CD4-positive, alpha-beta T cell (primary cell): ENCODE measurements around the gene ZNRF3. TPM values are rescaled to one million over a fixed set of nuclear protein-coding genes. Genes with fewer than 3 reads are reported as not detected.

ENCODE experiments used
- ATAC-seq: fragments of 200-7000 bp; cut with Tn5 transposase; one replicate; pipeline ENCODE4 v1.10.0; 2022; ENCODE audit warnings: mild to moderate bottlenecking; ENCODE audit not compliant: poor library complexity
- CTCF ChIA-PET: fragments of 350-600 bp; sonication (Branson Sonifier 250); formaldehyde crosslinking; loops from one replicate; lab custom pipeline; 2021; ENCODE audit warnings: antibody characterized with exemption, inconsistent platforms; lab: Charles Lee
- POLR2A ChIA-PET: fragments of 350-600 bp; sonication (Branson Sonifier 250); formaldehyde crosslinking; loops from one replicate; lab custom pipeline; 2021; ENCODE audit warnings: antibody characterized with exemption, inconsistent platforms; lab: Charles Lee
- DNase-seq, 14 experiments: peaks; one replicate each; pipeline ENCODE4 v3.0.0-alpha.2; 2013 to 2020; ENCODE audit warnings: mixed read lengths in 2 of 14
- H3K27ac ChIP-seq, 2 donors: one replicate each; pipeline versions ENCODE4 v1.5.1 to v1.7.0; 2013; ENCODE audit warnings: low read length in 2 of 2, low read depth in 1 of 2, mild to moderate bottlenecking in 1 of 2
- H3K27me3 ChIP-seq, 2 experiments: 1 replicate in 1 of 2; 2 replicates in 1 of 2; pipeline versions ENCODE4 v1.6.1 to v1.7.0; 2013; ENCODE audit warnings: low read length in 2 of 2, control low read depth in 1 of 2, mild to moderate bottlenecking in 1 of 2, moderate library complexity in 1 of 2; ENCODE audit not compliant: insufficient read depth in 2 of 2, control insufficient read depth in 1 of 2
- H3K36me3 ChIP-seq: one replicate; pipeline ENCODE4 v1.6.1; 2013; ENCODE audit warnings: low read length, control low read depth; ENCODE audit not compliant: insufficient read depth
- H3K4me1 ChIP-seq: one replicate; pipeline ENCODE4 v1.6.1; 2013; ENCODE audit warnings: low read length, control low read depth; ENCODE audit not compliant: insufficient read depth
- H3K4me3 ChIP-seq: one replicate; pipeline ENCODE4 v1.5.1; 2013; ENCODE audit warnings: mild to moderate bottlenecking, low read length, moderate library complexity
- H3K9me3 ChIP-seq, 2 experiments: 1 replicate in 1 of 2; 2 replicates in 1 of 2; pipeline versions ENCODE4 v1.6.1 to v1.7.0; 2013; ENCODE audit warnings: low read length in 2 of 2, mild to moderate bottlenecking in 2 of 2, control low read depth in 1 of 2, moderate library complexity in 1 of 2; ENCODE audit not compliant: control insufficient read depth in 1 of 2, insufficient read depth in 1 of 2
- H3K27ac Mint-ChIP-seq: one replicate; pipeline ENCODE4 v1.8.0; 2020; ENCODE audit warnings: mixed read lengths
- H3K27me3 Mint-ChIP-seq: one replicate; pipeline ENCODE4 v1.8.0; 2021; ENCODE audit warnings: mixed read lengths
- H3K36me3 Mint-ChIP-seq: one replicate; pipeline ENCODE4 v1.8.0; 2021; ENCODE audit warnings: low read depth, mixed read lengths
- H3K4me1 Mint-ChIP-seq: one replicate; pipeline ENCODE4 v1.8.0; 2021; ENCODE audit warnings: low read depth, mixed read lengths
- H3K4me3 Mint-ChIP-seq: one replicate; pipeline ENCODE4 v1.8.0; 2020; ENCODE audit warnings: mild to moderate bottlenecking, mixed read lengths
- H3K9me3 Mint-ChIP-seq: one replicate; pipeline ENCODE4 v1.8.0; 2020; ENCODE audit warnings: mixed read lengths
- CTCF ChIP-seq: fragments of 200-600 bp; IDR thresholded peaks from one replicate; pipeline ENCODE4 v1.8.0; 2022; ENCODE audit warnings: antibody characterized with exemption, mild to moderate bottlenecking
- intact Hi-C, 2 experiments: fragments of 100-400 bp; cut with DNase I in 1 of 2; cut with micrococcal nuclease in 1 of 2; formaldehyde crosslinking; loops; one replicate each; pipeline versions ENCODE4 v1.15.1 to v1.9.0; 2023 to 2025; cut with DNase I, micrococcal nuclease
- total RNA-seq, 174 experiments: library from RNA in 2 of 174; stranded (reverse) in 2 of 174; gene quantifications; one replicate each; pipeline ENCODE4 v1.2.3 and lab custom pipeline; 2021 to 2026

The ZNRF3 gene
- total RNA-seq, 2 experiments from 2014 or later, result 0.38 to 0.61 TPM

- Mint-ChIP-seq H3K27me3 (peaks cover 24% of the 10 kb centered on the region), H3K4me3 (no peak overlapping the region), H3K27ac (no peak overlapping the region), H3K9me3 (no peaks in the 10 kb centered on the region), H3K36me3 (no peaks in the 10 kb centered on the region), H3K4me1 (peaks cover 21% of the 10 kb centered on the region)
- ChIA-PET CTCF (interaction anchor here (0.8 kb wide), 1 partner anchor 47 kb away, joined by 3 read pairs; no protein-coding TSS in a partner anchor), POLR2A (no interaction called here)
- H3K4me3 ChIP-seq, result no peak overlapping the region
- ATAC-seq, result no peak
- H3K27ac ChIP-seq, result no peak overlapping the region
- intact Hi-C loops, result no loop called here
- DNase-seq, result no peak
- H3K9me3 ChIP-seq, result no peaks in the 10 kb centered on the region
- H3K4me1 ChIP-seq, result peaks cover 8% of the 10 kb centered on the region
- H3K27me3 ChIP-seq, result no peaks in the 10 kb centered on the region
- no peak for TF ChIP-seq CTCF
- no peaks in the 10 kb centered on the region for H3K36me3 ChIP-seq
Observed at GRCh38 chr22:28903080-28903479, 19.7 kb downstream of the ZNRF3 start.

- peaks cover 8% of the 10 kb centered on the region for H3K4me1 ChIP-seq
- H3K27ac ChIP-seq, result no peak overlapping the region
- H3K4me3 ChIP-seq, result no peak overlapping the region
- Mint-ChIP-seq H3K27me3 (peaks cover 29% of the 10 kb centered on the region), H3K4me3 (no peak overlapping the region), H3K9me3 (no peaks in the 10 kb centered on the region), H3K36me3 (no peaks in the 10 kb centered on the region), H3K27ac (no peak overlapping the region), H3K4me1 (peaks cover 17% of the 10 kb centered on the region)
- H3K27me3 ChIP-seq, result no peaks in the 10 kb centered on the region
- no peaks in the 10 kb centered on the region for H3K36me3 ChIP-seq
- no peak for ATAC-seq
- no peak for TF ChIP-seq CTCF
- intact Hi-C loops, result no loop called here
- CTCF ChIA-PET, result interaction anchor here (1.3 kb wide), 1 partner anchor 303 kb away, joined by 3 read pairs; no protein-coding TSS in a partner anchor
- H3K9me3 ChIP-seq, result no peaks in the 10 kb centered on the region
- DNase-seq, result no peak
- POLR2A ChIA-PET, result no interaction called here
Observed at GRCh38 chr22:28903729-28904128, 20.4 kb downstream of the ZNRF3 start.

GRCh38 chr22:28904211-28904896, 21.0 kb downstream of the ZNRF3 start:
- no peaks in the 10 kb centered on the region for H3K9me3 Mint-ChIP-seq
- H3K36me3 ChIP-seq, result no peaks in the 10 kb centered on the region
- H3K9me3 ChIP-seq, result no peaks in the 10 kb centered on the region
- H3K4me1 Mint-ChIP-seq, result peaks cover 11% of the 10 kb centered on the region
- H3K27ac ChIP-seq, result no peak overlapping the region
- no peak overlapping the region for H3K4me3 ChIP-seq
- DNase-seq (no peak), ATAC-seq (no peak)
- H3K27me3 ChIP-seq, result no peaks in the 10 kb centered on the region
- H3K27me3 Mint-ChIP-seq, result peaks cover 29% of the 10 kb centered on the region
- H3K4me3 Mint-ChIP-seq, result no peak overlapping the region
- intact Hi-C loops, result no loop called here
- ChIA-PET CTCF (interaction anchor here (1.3 kb wide), 1 partner anchor 304 kb away, joined by 3 read pairs; no protein-coding TSS in a partner anchor), POLR2A (interaction anchor here (0.7 kb wide), 1 partner anchor 300 kb away, joined by 3 read pairs; no protein-coding TSS in a partner anchor)
- TF ChIP-seq CTCF, result no peak
- H3K36me3 Mint-ChIP-seq, result no peaks in the 10 kb centered on the region
- H3K27ac Mint-ChIP-seq, result no peak overlapping the region
- peaks cover 5% of the 10 kb centered on the region for H3K4me1 ChIP-seq
